GDM1 (cell line): ENCODE measurements around the gene SOWAHB.
"Not testable (repeated sequence)": the region's sequence is repeated elsewhere in the genome, so short reads cannot be mapped to it uniquely, and the experiment has no call there.

ENCODE experiments used
- DNase-seq: peaks from one replicate; lab custom pipeline; 2025; lab: John Stamatoyannopoulos, UW

Gene SOWAHB

GRCh38 chr4:76894537-76895255 lies 3.2 kb downstream of the SOWAHB start:
- no peak for DNase-seq

GRCh38 chr4:76892601-76893000 lies 5.3 kb downstream of the SOWAHB start:
- DNase-seq = no peak

GRCh38 chr4:76892001-76892400 lies 5.9 kb downstream of the SOWAHB start:
- no peak for DNase-seq

GRCh38 chr4:76886848-76887441 lies 11.0 kb downstream of the SOWAHB start:
- no peak for DNase-seq

GRCh38 chr4:76886214-76886613 lies 11.7 kb downstream of the SOWAHB start:
- DNase-seq = no peak

GRCh38 chr4:76883147-76883546 lies 14.8 kb downstream of the SOWAHB start:
- DNase-seq = no peak

- DNase-seq = no peak
Measured at GRCh38 chr4:76882630-76883029, 15.3 kb downstream of the SOWAHB start.

- no peak for DNase-seq
Measured at GRCh38 chr4:76881375-76881774, 16.6 kb downstream of the SOWAHB start.

- DNase-seq = no peak
Measured at GRCh38 chr4:76879731-76880364, 18.1 kb downstream of the SOWAHB start.

GRCh38 chr4:76878641-76879165 lies 19.2 kb downstream of the SOWAHB start:
- not testable (repeated sequence) for DNase-seq

GRCh38 chr4:76874176-76874575 lies 23.8 kb downstream of the SOWAHB start:
- DNase-seq = no peak

GRCh38 chr4:76873495-76873894 lies 24.4 kb downstream of the SOWAHB start:
- no peak for DNase-seq

- no peak for DNase-seq
Measured at GRCh38 chr4:76872556-76872955, 25.4 kb downstream of the SOWAHB start.

- DNase-seq = not testable (repeated sequence)
Measured at GRCh38 chr4:76868780-76869179, 29.2 kb downstream of the SOWAHB start.

GRCh38 chr4:76867880-76868655 lies 29.9 kb downstream of the SOWAHB start:
- DNase-seq = no peak

- no peak for DNase-seq
Measured at GRCh38 chr4:76867377-76867776, 30.6 kb downstream of the SOWAHB start.

- no peak for DNase-seq
Measured at GRCh38 chr4:76866641-76867040, 31.3 kb downstream of the SOWAHB start.

GRCh38 chr4:76858319-76858718 lies 39.6 kb downstream of the SOWAHB start:
- no peak for DNase-seq

- no peak for DNase-seq
Measured at GRCh38 chr4:76857074-76857409, 40.9 kb downstream of the SOWAHB start.

GRCh38 chr4:76856243-76857073 lies 41.5 kb downstream of the SOWAHB start:
- no peak for DNase-seq

- DNase-seq = no peak
Measured at GRCh38 chr4:76854858-76855257, 43.1 kb downstream of the SOWAHB start.

- no peak for DNase-seq
Measured at GRCh38 chr4:76851375-76851774, 46.6 kb downstream of the SOWAHB start.
